WTC11 (cell line): ENCODE measurements around the gene TRAPPC14. TPM values are rescaled to one million over a fixed set of nuclear protein-coding genes. Genes with fewer than 3 reads are reported as not detected.

Experiments
- ATAC-seq: fragments of 200-7000 bp; cut with Tn5 transposase; 2 replicates; pipeline ENCODE4 v1.10.0; 2021; ENCODE audit warnings: mild to moderate bottlenecking, moderate library complexity
- CTCF ChIA-PET: fragments of 300-600 bp; sonication (Branson Sonifier 250); formaldehyde crosslinking; loops from one replicate; lab custom pipeline; 2021; ENCODE audit warnings: antibody characterized with exemption; lab: Charles Lee
- POLR2A ChIA-PET: fragments of 350-600 bp; sonication (Branson Sonifier 250); formaldehyde crosslinking; loops from one replicate; lab custom pipeline; 2021; ENCODE audit warnings: antibody characterized with exemption; lab: Charles Lee
- DNase-seq: peaks from one replicate; pipeline ENCODE4 v3.0.0; 2021; ENCODE audit warnings: low spot score
- H3K27ac Mint-ChIP-seq: 2 replicates; pipeline ENCODE4 v1.8.0; 2021; ENCODE audit warnings: mixed read lengths
- H3K27me3 Mint-ChIP-seq: 2 replicates; pipeline ENCODE4 v1.8.0; 2021; ENCODE audit warnings: low read depth, mild to moderate bottlenecking, moderate library complexity, mixed read lengths
- H3K36me3 Mint-ChIP-seq: 2 replicates; pipeline ENCODE4 v1.8.0; 2021; ENCODE audit warnings: mixed read lengths
- H3K4me1 Mint-ChIP-seq: 2 replicates; pipeline ENCODE4 v1.8.0; 2022; ENCODE audit warnings: mixed read lengths
- H3K4me3 Mint-ChIP-seq: 2 replicates; pipeline ENCODE4 v1.8.0; 2021; ENCODE audit warnings: mild to moderate bottlenecking, moderate library complexity, mixed read lengths
- H3K9me3 Mint-ChIP-seq: 2 replicates; pipeline ENCODE4 v1.8.0; 2021; ENCODE audit warnings: mixed read lengths
- ATF1 ChIP-seq: sonication (generic); formaldehyde crosslinking; IDR thresholded peaks from 2 replicates; pipeline ENCODE4 v1.8.1; 2023; ENCODE audit warnings: mild to moderate bottlenecking, moderate library complexity, missing genetic modification reagents
- EMX1 ChIP-seq: fragments of 250-450 bp; sonication (Bioruptor Pico); IDR thresholded peaks from 2 replicates; pipeline ENCODE4 v1.8.0; 2021; ENCODE audit warnings: mild to moderate bottlenecking
- FOXJ3 ChIP-seq: sonication (generic); formaldehyde crosslinking; IDR thresholded peaks from 2 replicates; pipeline ENCODE4 v1.9.0; 2021; ENCODE audit warnings: missing genetic modification reagents, mild to moderate bottlenecking, borderline replicate concordance
- JAZF1 ChIP-seq: fragments of 250-450 bp; sonication (Bioruptor Pico); IDR thresholded peaks from 2 replicates; pipeline ENCODE4 v1.9.0; 2021; ENCODE audit warnings: moderate library complexity, mild to moderate bottlenecking, inconsistent platforms
- JUN ChIP-seq: sonication (generic); formaldehyde crosslinking; IDR thresholded peaks from 2 replicates; pipeline ENCODE4 v1.8.0; 2023; ENCODE audit warnings: mild to moderate bottlenecking, missing genetic modification reagents
- MXD4 ChIP-seq: fragments of 250-450 bp; sonication (Bioruptor Pico); IDR thresholded peaks from 2 replicates; pipeline ENCODE4 v1.8.0; 2021; ENCODE audit warnings: mild to moderate bottlenecking, moderate library complexity, borderline replicate concordance
- SMAD4 ChIP-seq: sonication (generic); formaldehyde crosslinking; IDR thresholded peaks from 2 replicates; pipeline ENCODE4 v1.8.0; 2022; ENCODE audit warnings: mild to moderate bottlenecking, missing genetic modification reagents
- TP53 ChIP-seq: sonication (generic); formaldehyde crosslinking; IDR thresholded peaks from 2 replicates; pipeline ENCODE4 v1.8.1; 2023; ENCODE audit warnings: mild to moderate bottlenecking, missing genetic modification reagents
- ZNF232 ChIP-seq: sonication (generic); formaldehyde crosslinking; IDR thresholded peaks from 2 replicates; pipeline ENCODE4 v1.8.0; 2022; ENCODE audit warnings: mild to moderate bottlenecking, missing genetic modification reagents
- total RNA-seq: library from RNA; stranded (reverse); gene quantifications from 3 replicates; pipeline ENCODE4 v1.2.3, GENCODE V29; 2021
- TF ChIP-seq, protein P1 (sequence below): sonication (generic); formaldehyde crosslinking; IDR thresholded peaks from 2 replicates; pipeline ENCODE4 v1.8.1; 2023; ENCODE audit warnings: mild to moderate bottlenecking, missing genetic modification reagents
- TF ChIP-seq, protein P2 (sequence below): sonication (generic); formaldehyde crosslinking; IDR thresholded peaks from 2 replicates; pipeline ENCODE4 v1.8.0; 2022; ENCODE audit warnings: mild to moderate bottlenecking, missing genetic modification reagents
- TF ChIP-seq, protein P3 (sequence below): sonication (generic); formaldehyde crosslinking; IDR thresholded peaks from 2 replicates; pipeline ENCODE4 v1.8.1; 2023; ENCODE audit warnings: mild to moderate bottlenecking, missing genetic modification reagents, borderline replicate concordance
- TF ChIP-seq, protein P4 (sequence below): sonication (generic); formaldehyde crosslinking; IDR thresholded peaks from 2 replicates; pipeline ENCODE4 v1.8.0; 2023; ENCODE audit warnings: missing genetic modification reagents, mild to moderate bottlenecking, borderline replicate concordance

TRAPPC14 gene
- total RNA-seq, 1 experiment from 2014 or later, result 28.0 TPM

DNA sequence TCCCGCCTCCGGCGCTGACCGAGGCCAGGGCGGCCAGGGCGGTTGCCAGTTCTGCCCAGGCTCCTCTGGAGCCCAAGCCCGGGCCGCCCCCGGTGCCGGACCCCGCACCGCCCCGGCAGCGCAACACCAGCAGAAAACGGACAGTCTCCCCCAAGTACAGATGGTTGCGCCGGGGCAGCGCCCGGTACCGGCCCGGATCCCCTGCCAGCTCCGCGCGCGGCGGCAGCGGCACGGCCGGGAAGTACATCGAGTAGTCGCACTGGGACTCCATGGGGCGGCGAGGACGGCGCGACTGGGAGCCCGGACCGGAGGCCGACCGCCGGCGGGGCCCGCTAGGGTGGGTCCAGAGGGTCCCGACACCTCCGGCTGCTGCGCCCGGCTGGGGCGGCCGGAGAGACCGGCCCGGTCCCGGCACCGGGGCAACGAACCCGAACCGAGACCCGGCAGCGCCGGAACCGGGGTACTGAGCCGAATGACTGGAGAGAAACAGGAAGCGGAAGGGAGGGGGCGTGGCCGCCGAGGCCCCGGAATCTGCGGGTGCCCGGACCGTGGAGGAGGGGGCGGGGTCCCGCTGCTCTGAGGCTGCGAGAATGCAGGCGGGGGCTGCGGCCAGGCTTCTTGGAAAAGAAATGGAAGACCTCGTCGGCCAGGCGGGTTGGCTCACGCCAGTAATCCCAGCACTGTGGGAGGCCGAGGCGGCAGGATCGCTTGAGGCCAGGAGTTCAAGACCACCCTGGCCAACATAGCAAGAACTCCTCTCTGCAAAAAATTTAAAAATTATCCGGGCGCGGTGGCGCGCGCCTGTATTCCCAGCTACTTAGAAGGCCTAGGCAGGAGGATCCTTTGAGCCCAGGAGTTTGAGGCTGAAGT lies at the start of gene TRAPPC14 (continued):
- TF ChIP-seq, protein P1, sequence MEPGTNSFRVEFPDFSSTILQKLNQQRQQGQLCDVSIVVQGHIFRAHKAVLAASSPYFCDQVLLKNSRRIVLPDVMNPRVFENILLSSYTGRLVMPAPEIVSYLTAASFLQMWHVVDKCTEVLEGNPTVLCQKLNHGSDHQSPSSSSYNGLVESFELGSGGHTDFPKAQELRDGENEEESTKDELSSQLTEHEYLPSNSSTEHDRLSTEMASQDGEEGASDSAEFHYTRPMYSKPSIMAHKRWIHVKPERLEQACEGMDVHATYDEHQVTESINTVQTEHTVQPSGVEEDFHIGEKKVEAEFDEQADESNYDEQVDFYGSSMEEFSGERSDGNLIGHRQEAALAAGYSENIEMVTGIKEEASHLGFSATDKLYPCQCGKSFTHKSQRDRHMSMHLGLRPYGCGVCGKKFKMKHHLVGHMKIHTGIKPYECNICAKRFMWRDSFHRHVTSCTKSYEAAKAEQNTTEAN (CRISPR knock-in tag), result no peak
- TF ChIP-seq EMX1, result no peak
- TF ChIP-seq, protein P2, sequence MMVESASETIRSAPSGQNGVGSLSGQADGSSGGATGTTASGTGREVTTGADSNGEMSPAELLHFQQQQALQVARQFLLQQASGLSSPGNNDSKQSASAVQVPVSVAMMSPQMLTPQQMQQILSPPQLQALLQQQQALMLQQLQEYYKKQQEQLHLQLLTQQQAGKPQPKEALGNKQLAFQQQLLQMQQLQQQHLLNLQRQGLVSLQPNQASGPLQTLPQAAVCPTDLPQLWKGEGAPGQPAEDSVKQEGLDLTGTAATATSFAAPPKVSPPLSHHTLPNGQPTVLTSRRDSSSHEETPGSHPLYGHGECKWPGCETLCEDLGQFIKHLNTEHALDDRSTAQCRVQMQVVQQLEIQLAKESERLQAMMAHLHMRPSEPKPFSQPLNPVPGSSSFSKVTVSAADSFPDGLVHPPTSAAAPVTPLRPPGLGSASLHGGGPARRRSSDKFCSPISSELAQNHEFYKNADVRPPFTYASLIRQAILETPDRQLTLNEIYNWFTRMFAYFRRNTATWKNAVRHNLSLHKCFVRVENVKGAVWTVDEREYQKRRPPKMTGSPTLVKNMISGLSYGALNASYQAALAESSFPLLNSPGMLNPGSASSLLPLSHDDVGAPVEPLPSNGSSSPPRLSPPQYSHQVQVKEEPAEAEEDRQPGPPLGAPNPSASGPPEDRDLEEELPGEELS (CRISPR knock-in tag), result peak; percentile 68; the same call in 1 of the 2 replicates
- peak; percentile 43; the same call in 1 of the 2 replicates for TF ChIP-seq JUN (CRISPR knock-in tag)
- no peak for TF ChIP-seq TP53 (CRISPR knock-in tag)
- TF ChIP-seq, protein P3, sequence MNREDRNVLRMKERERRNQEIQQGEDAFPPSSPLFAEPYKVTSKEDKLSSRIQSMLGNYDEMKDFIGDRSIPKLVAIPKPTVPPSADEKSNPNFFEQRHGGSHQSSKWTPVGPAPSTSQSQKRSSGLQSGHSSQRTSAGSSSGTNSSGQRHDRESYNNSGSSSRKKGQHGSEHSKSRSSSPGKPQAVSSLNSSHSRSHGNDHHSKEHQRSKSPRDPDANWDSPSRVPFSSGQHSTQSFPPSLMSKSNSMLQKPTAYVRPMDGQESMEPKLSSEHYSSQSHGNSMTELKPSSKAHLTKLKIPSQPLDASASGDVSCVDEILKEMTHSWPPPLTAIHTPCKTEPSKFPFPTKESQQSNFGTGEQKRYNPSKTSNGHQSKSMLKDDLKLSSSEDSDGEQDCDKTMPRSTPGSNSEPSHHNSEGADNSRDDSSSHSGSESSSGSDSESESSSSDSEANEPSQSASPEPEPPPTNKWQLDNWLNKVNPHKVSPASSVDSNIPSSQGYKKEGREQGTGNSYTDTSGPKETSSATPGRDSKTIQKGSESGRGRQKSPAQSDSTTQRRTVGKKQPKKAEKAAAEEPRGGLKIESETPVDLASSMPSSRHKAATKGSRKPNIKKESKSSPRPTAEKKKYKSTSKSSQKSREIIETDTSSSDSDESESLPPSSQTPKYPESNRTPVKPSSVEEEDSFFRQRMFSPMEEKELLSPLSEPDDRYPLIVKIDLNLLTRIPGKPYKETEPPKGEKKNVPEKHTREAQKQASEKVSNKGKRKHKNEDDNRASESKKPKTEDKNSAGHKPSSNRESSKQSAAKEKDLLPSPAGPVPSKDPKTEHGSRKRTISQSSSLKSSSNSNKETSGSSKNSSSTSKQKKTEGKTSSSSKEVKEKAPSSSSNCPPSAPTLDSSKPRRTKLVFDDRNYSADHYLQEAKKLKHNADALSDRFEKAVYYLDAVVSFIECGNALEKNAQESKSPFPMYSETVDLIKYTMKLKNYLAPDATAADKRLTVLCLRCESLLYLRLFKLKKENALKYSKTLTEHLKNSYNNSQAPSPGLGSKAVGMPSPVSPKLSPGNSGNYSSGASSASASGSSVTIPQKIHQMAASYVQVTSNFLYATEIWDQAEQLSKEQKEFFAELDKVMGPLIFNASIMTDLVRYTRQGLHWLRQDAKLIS (CRISPR knock-in tag), result no peak
- no peak for TF ChIP-seq ZNF232
- no peak for TF ChIP-seq MXD4 (CRISPR knock-in tag)
- no peak for TF ChIP-seq SMAD4
- TF ChIP-seq, protein P4, sequence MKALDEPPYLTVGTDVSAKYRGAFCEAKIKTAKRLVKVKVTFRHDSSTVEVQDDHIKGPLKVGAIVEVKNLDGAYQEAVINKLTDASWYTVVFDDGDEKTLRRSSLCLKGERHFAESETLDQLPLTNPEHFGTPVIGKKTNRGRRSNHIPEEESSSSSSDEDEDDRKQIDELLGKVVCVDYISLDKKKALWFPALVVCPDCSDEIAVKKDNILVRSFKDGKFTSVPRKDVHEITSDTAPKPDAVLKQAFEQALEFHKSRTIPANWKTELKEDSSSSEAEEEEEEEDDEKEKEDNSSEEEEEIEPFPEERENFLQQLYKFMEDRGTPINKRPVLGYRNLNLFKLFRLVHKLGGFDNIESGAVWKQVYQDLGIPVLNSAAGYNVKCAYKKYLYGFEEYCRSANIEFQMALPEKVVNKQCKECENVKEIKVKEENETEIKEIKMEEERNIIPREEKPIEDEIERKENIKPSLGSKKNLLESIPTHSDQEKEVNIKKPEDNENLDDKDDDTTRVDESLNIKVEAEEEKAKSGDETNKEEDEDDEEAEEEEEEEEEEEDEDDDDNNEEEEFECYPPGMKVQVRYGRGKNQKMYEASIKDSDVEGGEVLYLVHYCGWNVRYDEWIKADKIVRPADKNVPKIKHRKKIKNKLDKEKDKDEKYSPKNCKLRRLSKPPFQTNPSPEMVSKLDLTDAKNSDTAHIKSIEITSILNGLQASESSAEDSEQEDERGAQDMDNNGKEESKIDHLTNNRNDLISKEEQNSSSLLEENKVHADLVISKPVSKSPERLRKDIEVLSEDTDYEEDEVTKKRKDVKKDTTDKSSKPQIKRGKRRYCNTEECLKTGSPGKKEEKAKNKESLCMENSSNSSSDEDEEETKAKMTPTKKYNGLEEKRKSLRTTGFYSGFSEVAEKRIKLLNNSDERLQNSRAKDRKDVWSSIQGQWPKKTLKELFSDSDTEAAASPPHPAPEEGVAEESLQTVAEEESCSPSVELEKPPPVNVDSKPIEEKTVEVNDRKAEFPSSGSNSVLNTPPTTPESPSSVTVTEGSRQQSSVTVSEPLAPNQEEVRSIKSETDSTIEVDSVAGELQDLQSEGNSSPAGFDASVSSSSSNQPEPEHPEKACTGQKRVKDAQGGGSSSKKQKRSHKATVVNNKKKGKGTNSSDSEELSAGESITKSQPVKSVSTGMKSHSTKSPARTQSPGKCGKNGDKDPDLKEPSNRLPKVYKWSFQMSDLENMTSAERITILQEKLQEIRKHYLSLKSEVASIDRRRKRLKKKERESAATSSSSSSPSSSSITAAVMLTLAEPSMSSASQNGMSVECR (CRISPR knock-in tag), result peak; percentile 69; the same call in 1 of the 2 replicates
- TF ChIP-seq FOXJ3 (CRISPR knock-in tag), result no peak
- no peak for TF ChIP-seq ATF1 (CRISPR knock-in tag)

DNA sequence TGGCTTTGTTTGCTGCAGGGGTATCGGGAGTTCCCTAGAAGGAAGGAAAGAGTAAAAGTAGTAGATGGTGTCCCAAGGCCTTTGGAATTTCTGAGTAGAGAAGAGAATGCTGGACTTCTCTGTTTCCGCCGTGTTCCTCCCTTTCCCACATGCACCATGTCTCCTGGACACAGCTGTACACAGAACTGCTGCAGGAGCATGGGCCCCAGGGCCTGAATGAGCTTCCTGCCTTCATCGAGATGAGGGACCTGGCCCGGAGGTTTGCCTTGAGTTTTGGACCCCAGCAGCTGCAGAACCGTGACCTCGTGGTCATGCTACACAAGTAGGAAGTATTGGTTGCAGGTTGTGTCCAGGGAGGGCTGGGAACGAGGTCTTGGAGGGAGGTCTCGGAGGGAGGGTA lies 45.9 kb upstream of the TRAPPC14 start:
- TF ChIP-seq JAZF1 (CRISPR knock-in tag), result no peak
- Mint-ChIP-seq H3K4me1 (peaks cover 17% of the 10 kb centered on the region), H3K4me3 (no peak overlapping the region), H3K36me3 (no peaks in the 10 kb centered on the region), H3K9me3 (no peaks in the 10 kb centered on the region), H3K27me3 (peaks cover 62% of the 10 kb centered on the region), H3K27ac (no peak overlapping the region; the same call in 1 of the 2 replicates)
- CTCF ChIA-PET, result interaction anchor here (0.6 to 1.4 kb wide), 3 partner anchors 12 to 162 kb away, joined by 4 to 5 read pairs (median 4); no protein-coding TSS in a partner anchor
- POLR2A ChIA-PET, result no interaction called here
- ATAC-seq (no peak), DNase-seq (no peak)
